NT2/D1 (cell line): ENCODE results near the gene TK1.
"Not testable (repeated sequence)": the region's sequence is repeated elsewhere in the genome, so short reads cannot be mapped to it uniquely, and the experiment has no call there.

Experiments used
- DNase-seq: peaks from one replicate; pipeline ENCODE4 v3.0.0-alpha.2; 2011; ENCODE audit warnings: low read depth, low spot score
- H3K27me3 ChIP-seq: 2 replicates; pipeline ENCODE4 v1.6.0; 2011; ENCODE audit warnings: mild to moderate bottlenecking; ENCODE audit not compliant: insufficient read length, insufficient read depth
- H3K36me3 ChIP-seq: 2 replicates; pipeline ENCODE4 v1.6.1; 2011; ENCODE audit warnings: mild to moderate bottlenecking, low read length, mixed read lengths; ENCODE audit not compliant: insufficient read depth, insufficient read length
- H3K4me1 ChIP-seq: 2 replicates; pipeline ENCODE4 v1.5.1; 2011; ENCODE audit not compliant: insufficient read depth, insufficient read length
- H3K4me3 ChIP-seq: 2 replicates; pipeline ENCODE4 v1.5.1; 2011; ENCODE audit warnings: low read depth; ENCODE audit not compliant: insufficient read length
- H3K9ac ChIP-seq: 2 replicates; pipeline ENCODE4 v1.6.0; 2011; ENCODE audit warnings: low read depth; ENCODE audit not compliant: insufficient read length
- H3K9me3 ChIP-seq: 2 replicates; pipeline ENCODE4 v1.5.1; 2011; ENCODE audit warnings: mild to moderate bottlenecking, low read length; ENCODE audit not compliant: insufficient read depth
- SUZ12 ChIP-seq: IDR thresholded peaks from 2 replicates; pipeline ENCODE4 v1.6.1; 2011; ENCODE audit not compliant: insufficient read length, insufficient read depth; ENCODE audit errors: extremely low read depth
- YY1 ChIP-seq: IDR thresholded peaks from 2 replicates; pipeline ENCODE4 v1.6.1; 2011; ENCODE audit not compliant: insufficient read length, insufficient read depth
- ZNF274 ChIP-seq: IDR thresholded peaks from 2 replicates; pipeline ENCODE4 v1.6.1; 2011; ENCODE audit warnings: mild to moderate bottlenecking, low read depth, low read length

TK1 gene, protein sequence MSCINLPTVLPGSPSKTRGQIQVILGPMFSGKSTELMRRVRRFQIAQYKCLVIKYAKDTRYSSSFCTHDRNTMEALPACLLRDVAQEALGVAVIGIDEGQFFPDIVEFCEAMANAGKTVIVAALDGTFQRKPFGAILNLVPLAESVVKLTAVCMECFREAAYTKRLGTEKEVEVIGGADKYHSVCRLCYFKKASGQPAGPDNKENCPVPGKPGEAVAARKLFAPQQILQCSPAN

DNA sequence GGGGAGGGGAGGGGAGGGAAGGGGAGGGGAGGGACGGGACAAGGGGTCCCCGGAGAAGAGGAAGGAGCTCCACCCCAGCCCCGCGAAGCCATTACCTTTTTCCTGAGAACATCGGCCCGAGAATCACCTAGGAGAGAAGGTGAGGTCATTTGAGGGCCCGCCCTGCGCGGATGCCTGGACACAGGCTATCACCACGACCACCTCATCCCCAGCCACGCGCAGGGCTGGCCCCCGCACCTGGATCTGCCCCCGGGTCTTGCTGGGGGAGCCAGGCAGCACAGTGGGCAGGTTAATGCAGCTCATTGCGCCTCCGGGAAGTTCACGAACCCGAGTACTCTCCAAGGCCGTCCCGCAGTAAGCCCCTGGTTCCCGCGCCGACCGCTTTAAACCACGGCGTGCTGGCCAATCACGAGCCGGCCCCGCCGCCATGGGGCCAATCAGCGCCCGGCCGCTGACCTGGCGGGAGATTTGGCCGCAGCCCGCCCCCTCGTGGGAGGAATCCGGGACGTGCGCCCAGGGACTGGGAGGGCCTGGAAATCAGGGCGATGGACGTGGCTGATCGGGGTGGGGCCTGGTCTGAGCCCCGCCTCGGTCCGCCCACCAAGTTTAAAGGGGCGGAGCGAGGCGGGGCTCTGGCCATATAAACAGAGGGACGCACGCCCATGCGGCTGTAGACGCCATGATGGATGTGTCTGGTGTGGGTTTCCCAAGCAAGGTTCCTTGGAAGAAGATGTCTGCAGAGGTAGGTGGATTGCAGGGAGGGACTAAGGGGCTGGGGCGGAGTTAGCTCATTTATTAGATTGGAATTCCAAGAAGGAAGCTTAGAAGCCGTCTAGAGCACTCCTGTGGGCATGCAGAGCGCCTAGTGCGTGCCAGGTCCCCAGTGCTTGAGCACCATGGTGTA, at the start of gene TK1, which contains the start of gene AFMID:
TK1 (minus strand) TSS at position 361 of the 904 bp plus-strand sequence; CDS start at position 303, 58 bp downstream.
AFMID (plus strand) TSS at position 671 of the 904 bp plus-strand sequence; CDS start at position 680, 9 bp downstream.
- DNase-seq, result peak; percentile 92
- H3K36me3 ChIP-seq, result peaks cover 52% of the 10 kb centered on the region
- peak within 1 kb of the TSS; percentile 90 for H3K4me3 ChIP-seq
- no peaks in the 10 kb centered on the region for H3K27me3 ChIP-seq
- H3K4me1 ChIP-seq, result peaks cover 16% of the 10 kb centered on the region
- H3K9me3 ChIP-seq, result no peaks in the 10 kb centered on the region
- TF ChIP-seq ZNF274, result no peak
- TF ChIP-seq YY1, result peak; percentile 70
- peak within 1 kb of the TSS; percentile 96 for H3K9ac ChIP-seq

DNA sequence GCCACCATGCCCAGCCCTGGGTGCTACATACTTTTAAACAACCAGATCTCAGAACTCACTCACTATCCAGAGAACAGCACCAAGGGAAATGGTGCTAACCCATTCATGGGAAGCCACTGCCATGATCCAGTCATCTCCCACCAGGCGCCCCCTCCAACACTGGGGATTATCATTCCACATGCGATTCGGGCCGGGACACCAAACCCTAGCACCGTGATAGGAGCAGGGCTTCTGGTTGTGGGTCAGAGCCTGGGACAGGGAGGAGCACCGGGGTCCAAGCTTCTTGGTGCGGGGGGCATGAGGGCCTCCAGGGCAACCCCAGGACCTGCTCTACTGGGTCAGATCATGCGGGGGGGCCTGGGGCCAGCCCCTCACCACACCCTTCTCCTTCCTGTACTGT, 49.0 kb upstream of the TK1 start:
- H3K27me3 ChIP-seq, result peaks cover 22% of the 10 kb centered on the region
- H3K9me3 ChIP-seq, result no peaks in the 10 kb centered on the region
- no peak overlapping the region for H3K9ac ChIP-seq
- TF ChIP-seq YY1 (no peak), SUZ12 (no peak)
- peaks cover 21% of the 10 kb centered on the region for H3K4me1 ChIP-seq
- no peaks in the 10 kb centered on the region for H3K36me3 ChIP-seq
- no peak for DNase-seq
- no peak overlapping the region for H3K4me3 ChIP-seq

DNA sequence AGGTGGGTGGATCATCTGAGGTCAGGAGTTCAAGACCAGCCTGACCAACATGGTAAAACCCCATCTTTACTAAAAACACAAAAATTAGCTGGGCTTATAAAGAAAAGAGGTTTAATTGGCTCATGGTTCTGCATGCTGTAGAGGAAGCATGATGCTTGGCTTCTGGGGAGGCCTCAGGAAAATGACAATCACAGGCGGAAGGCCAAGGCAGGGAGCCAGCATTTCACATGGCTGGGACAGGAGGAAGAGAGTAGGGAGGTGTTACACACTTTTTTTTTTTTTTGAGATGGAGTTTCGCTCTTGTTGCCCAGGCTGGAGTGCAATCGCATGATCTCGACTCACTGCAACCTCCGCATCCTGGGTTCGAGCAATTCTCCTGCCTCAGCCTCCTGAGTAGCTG, 48.2 kb upstream of the TK1 start:
- Histone ChIP-seq H3K4me1 (peaks cover 18% of the 10 kb centered on the region), H3K27me3 (peaks cover 30% of the 10 kb centered on the region)
- H3K9ac ChIP-seq, H3K36me3 ChIP-seq, DNase-seq, H3K4me3 ChIP-seq, H3K9me3 ChIP-seq: not testable (repeated sequence)

DNA sequence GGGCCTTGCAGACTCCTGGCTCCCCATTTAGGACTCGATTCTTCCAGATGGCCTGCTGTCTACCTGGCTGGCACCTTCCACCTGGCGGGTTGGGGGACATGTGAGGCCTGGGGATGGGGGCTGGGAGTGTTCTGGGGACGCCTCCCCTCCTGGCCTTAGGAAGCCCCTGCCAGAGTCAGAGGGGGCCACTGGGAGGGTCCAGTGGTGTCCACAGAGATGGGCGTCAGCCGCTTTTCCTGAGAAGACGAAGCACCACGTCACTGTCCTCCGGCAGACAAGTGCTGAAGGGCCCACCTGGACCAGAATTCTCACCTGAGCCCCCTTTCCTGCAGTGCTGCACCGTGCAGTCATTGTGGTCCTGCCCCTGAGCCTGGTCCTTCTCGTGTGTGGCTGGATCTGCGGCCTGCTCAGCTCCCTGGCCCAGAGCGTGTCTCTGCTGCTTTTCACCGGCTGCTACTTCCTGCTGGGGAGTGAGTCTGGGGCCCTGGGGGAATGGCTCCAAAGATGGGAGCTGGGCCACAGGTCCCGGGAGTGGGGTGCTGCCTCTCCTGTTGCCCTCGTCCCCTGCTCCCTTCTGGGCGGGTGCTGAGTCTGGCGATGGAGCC, 47.5 kb upstream of the TK1 start:
- no peak for DNase-seq
- no peak for TF ChIP-seq YY1
- no peak for TF ChIP-seq ZNF274
- no peak for TF ChIP-seq SUZ12
- Histone ChIP-seq H3K4me3 (no peak overlapping the region), H3K4me1 (peaks cover 18% of the 10 kb centered on the region), H3K9ac (peak overlapping the region; percentile 61), H3K36me3 (no peaks in the 10 kb centered on the region), H3K27me3 (peaks cover 30% of the 10 kb centered on the region), H3K9me3 (no peaks in the 10 kb centered on the region)

DNA sequence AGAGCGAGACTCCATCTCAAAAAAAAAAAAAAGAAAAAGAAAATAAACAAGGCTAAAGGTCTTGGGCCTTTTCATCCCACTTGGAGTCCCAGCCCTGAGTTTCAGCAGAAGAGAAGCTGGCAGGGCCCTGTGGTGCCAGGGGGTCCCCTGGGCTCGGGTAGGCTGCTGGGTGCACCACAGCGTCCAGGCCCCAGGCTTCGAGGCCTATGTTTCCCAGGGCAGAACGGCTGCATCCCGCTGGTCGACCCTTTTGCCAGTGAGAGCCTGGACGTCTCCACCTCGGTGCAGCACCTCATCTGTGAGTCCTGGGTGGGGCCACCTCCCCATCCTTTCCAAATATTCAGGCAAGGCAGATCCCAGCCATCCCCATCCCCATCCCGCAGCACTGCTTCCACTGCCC, 46.8 kb upstream of the TK1 start:
- Histone ChIP-seq H3K9ac (no peak overlapping the region), H3K36me3 (no peaks in the 10 kb centered on the region), H3K27me3 (peaks cover 30% of the 10 kb centered on the region), H3K4me1 (peaks cover 16% of the 10 kb centered on the region), H3K4me3 (no peak overlapping the region), H3K9me3 (no peaks in the 10 kb centered on the region)
- no peak for TF ChIP-seq ZNF274
- TF ChIP-seq SUZ12, result no peak
- no peak for TF ChIP-seq YY1
- no peak for DNase-seq

DNA sequence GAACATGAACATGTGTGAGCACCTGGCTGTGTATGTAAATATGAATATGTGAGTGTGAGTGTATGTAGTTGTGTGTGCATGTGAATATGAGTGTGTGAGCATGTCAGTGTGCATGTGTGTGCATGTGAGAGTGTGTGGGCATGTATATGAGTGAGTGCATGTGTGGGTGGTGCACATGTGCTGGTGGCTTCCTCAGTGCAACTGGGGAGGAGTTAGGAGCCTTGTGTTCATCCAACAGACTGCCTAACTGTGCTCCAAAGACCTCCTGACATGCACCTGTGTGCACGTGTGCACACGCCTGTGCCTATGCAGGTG, 46.0 kb upstream of the TK1 start:
- TF ChIP-seq SUZ12 (no peak), ZNF274 (no peak), YY1 (no peak)
- Histone ChIP-seq H3K9ac (no peak overlapping the region), H3K27me3 (peaks cover 30% of the 10 kb centered on the region), H3K36me3 (no peaks in the 10 kb centered on the region), H3K4me1 (peaks cover 10% of the 10 kb centered on the region), H3K9me3 (no peaks in the 10 kb centered on the region), H3K4me3 (no peak overlapping the region)
- DNase-seq, result no peak
